Raji (cell line): ENCODE results near the gene ANTXR1.

Experiments used
- POLR2A ChIP-seq: IDR thresholded peaks from 2 replicates; pipeline ENCODE4 v1.6.1; 2011; ENCODE audit warnings: low read depth, low read length, control low read depth; ENCODE audit not compliant: insufficient read depth

Gene ANTXR1

DNA sequence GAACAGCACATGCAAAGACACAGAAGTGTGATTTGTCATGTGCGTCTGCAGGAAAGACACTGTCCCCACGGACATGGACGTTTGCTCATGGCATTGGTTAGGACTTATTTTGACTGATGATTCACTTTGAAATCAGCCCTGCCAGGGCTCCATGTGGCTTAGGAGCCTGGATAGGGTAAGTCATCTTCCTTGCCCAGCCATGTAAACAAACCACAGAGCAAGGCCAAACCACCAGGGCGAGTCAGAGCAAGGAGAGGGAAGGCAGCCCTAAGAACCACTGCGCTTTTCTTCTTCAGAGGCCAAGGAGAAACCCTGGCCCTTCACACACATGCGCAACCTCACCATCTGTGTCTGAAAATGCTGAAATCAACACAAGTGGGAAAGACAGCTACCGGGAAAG is 285.3 kb downstream of the ANTXR1 start:
- TF ChIP-seq POLR2A, result no peak

DNA sequence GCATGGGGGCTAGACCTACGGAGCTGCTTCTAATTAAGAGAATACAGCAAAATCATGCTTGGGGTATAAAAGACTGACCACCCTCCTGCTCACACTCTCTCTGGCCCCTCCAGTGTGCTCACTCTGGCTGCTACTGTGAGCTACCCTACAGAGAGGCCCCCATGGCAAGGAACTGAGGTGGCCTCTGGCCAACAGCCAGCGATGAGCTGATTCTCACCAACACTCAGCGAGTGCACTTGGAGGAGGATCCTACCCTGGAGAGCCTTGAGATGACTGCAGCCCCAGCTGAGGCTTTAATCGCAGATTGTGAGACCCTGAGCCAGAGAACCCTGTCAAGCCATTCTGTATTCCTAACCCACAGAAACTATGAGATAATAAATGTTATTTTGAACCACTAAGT is 285.9 kb downstream of the ANTXR1 start:
- no peak for TF ChIP-seq POLR2A
